Common myeloid progenitor, CD34-positive (primary cell): ENCODE measurements around the gene CDRT15L2.
"Not testable (repeated sequence)": the region's sequence is repeated elsewhere in the genome, so short reads cannot be mapped to it uniquely, and the experiment has no call there.

Experiments used
- CTCF ChIA-PET: fragments of 350-600 bp; sonication (Branson Sonifier 250); formaldehyde crosslinking; loops from one replicate; lab custom pipeline; 2021; ENCODE audit warnings: antibody characterized with exemption; lab: Charles Lee
- POLR2A ChIA-PET: fragments of 350-600 bp; sonication (Branson Sonifier 250); formaldehyde crosslinking; loops from one replicate; lab custom pipeline; 2021; ENCODE audit warnings: antibody characterized with exemption; lab: Charles Lee
- DNase-seq, 3 donors: peaks; one replicate each; pipeline versions ENCODE4 v3.0.0 to v3.0.0-alpha.2; 2013
- H3K27ac ChIP-seq, 2 experiments: 1 replicate in 1 of 2; 2 replicates in 1 of 2; pipeline ENCODE4 v1.7.0; 2013; ENCODE audit warnings: inconsistent platforms in 2 of 2, low read length in 2 of 2, mild to moderate bottlenecking in 2 of 2, low read depth in 1 of 2, moderate library complexity in 1 of 2; ENCODE audit not compliant: severe bottlenecking in 2 of 2, insufficient read depth in 1 of 2, poor library complexity in 1 of 2
- H3K27me3 ChIP-seq, 5 experiments: replicated peaks in 2 of 5; 1 replicate in 3 of 5; 2 replicates in 2 of 5; pipeline versions ENCODE4 v1.6.1 to v1.7.0; 2013; ENCODE audit warnings: low read length in 4 of 5, mild to moderate bottlenecking in 2 of 5, moderate library complexity in 2 of 5, inconsistent platforms in 1 of 5; ENCODE audit not compliant: insufficient read depth in 5 of 5, control insufficient read depth in 4 of 5
- H3K36me3 ChIP-seq, 4 experiments: 1 replicate in 2 of 4; 2 replicates in 2 of 4; pipeline versions ENCODE4 v1.6.1 to v1.7.0; 2013; ENCODE audit warnings: low read length in 3 of 4, control low read depth in 1 of 4, mild to moderate bottlenecking in 1 of 4; ENCODE audit not compliant: control insufficient read depth in 4 of 4, insufficient read depth in 4 of 4
- H3K4me1 ChIP-seq, 4 experiments: 1 replicate in 3 of 4; 2 replicates in 1 of 4; pipeline versions ENCODE4 v1.6.1 to v1.7.1; 2013; ENCODE audit warnings: low read length in 3 of 4, mild to moderate bottlenecking in 3 of 4, control low read depth in 1 of 4, inconsistent platforms in 1 of 4, moderate library complexity in 1 of 4; ENCODE audit not compliant: control insufficient read depth in 4 of 4, insufficient read depth in 4 of 4; ENCODE audit errors: control extremely low read depth in 1 of 4
- H3K4me3 ChIP-seq, 7 experiments: 1 replicate in 4 of 7; 2 replicates in 3 of 7; pipeline versions ENCODE4 v1.5.1 to v1.7.0; 2013; ENCODE audit warnings: mild to moderate bottlenecking in 7 of 7, low read length in 6 of 7, moderate library complexity in 6 of 7, inconsistent platforms in 2 of 7, low read depth in 2 of 7, control low read depth in 1 of 7; ENCODE audit not compliant: insufficient read depth in 4 of 7, control insufficient read depth in 1 of 7; ENCODE audit errors: extremely low read depth in 1 of 7
- H3K9me3 ChIP-seq, 5 experiments: 1 replicate in 4 of 5; 2 replicates in 1 of 5; pipeline versions ENCODE4 v1.6.1 to v1.7.1; 2013; ENCODE audit warnings: low read length in 4 of 5, mild to moderate bottlenecking in 2 of 5, inconsistent platforms in 1 of 5, low read depth in 1 of 5, moderate library complexity in 1 of 5; ENCODE audit not compliant: control insufficient read depth in 4 of 5, insufficient read depth in 2 of 5; ENCODE audit errors: control extremely low read depth in 1 of 5
- WGBS: methylation state at CpG from one replicate; pipeline ENCODE4 v1.1.5; 2013; ENCODE audit not compliant: insufficient coverage; 5-methylcytosine and 5-hydroxymethylcytosine counted together

CDRT15L2 gene

DNA sequence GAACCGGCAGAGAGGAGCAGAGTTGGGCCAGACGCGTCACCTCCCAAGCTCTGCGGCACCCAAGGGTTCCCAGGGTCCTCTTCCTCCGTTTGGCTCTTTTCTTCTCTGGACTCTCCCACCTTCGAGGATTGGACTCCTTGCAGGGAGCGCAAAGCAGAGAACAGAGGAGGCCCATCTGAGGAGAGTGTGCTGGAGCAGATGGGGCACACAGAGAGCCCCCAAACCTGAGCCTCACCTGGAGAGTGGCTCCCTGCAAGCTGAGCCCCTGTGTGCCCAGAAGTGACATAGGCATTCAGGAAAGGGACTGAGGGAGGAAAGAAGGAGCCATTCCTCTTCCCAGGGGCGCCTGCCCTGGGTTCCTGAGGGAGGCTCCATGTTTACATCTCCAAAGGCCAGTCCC lies 6.3 kb upstream of the CDRT15L2 start:
- DNase-seq, H3K4me3 ChIP-seq, H3K27me3 ChIP-seq, CTCF ChIA-PET, H3K36me3 ChIP-seq, POLR2A ChIA-PET, H3K4me1 ChIP-seq, H3K9me3 ChIP-seq, H3K27ac ChIP-seq: not testable (repeated sequence)
- WGBS = 96% methylated on average over 3 of the region's 8 CpGs

DNA sequence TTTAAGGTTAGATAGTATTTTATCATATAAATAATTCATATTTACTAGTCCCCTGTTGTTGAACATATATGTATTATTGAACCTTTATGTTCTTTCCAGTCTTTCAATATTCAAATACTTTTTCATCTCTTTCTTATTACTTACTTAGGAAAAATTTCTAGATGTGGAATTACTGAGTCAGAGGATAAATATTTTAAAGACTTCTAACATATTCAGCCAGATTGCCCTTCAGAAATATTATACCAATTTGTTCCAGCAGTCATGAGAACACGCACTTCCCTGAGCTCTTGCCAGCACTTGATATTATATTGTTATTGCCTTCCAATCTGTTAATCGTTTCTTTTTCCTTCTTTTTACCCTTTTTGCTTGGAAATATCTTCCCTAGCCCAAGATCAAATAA lies 4.5 kb upstream of the CDRT15L2 start:
- H3K27me3 ChIP-seq, POLR2A ChIA-PET, H3K9me3 ChIP-seq, H3K4me1 ChIP-seq, H3K27ac ChIP-seq, H3K36me3 ChIP-seq, CTCF ChIA-PET, H3K4me3 ChIP-seq, DNase-seq: not testable (repeated sequence)
- no CpG with 5 or more reads among the region's 2 CpGs for WGBS

DNA sequence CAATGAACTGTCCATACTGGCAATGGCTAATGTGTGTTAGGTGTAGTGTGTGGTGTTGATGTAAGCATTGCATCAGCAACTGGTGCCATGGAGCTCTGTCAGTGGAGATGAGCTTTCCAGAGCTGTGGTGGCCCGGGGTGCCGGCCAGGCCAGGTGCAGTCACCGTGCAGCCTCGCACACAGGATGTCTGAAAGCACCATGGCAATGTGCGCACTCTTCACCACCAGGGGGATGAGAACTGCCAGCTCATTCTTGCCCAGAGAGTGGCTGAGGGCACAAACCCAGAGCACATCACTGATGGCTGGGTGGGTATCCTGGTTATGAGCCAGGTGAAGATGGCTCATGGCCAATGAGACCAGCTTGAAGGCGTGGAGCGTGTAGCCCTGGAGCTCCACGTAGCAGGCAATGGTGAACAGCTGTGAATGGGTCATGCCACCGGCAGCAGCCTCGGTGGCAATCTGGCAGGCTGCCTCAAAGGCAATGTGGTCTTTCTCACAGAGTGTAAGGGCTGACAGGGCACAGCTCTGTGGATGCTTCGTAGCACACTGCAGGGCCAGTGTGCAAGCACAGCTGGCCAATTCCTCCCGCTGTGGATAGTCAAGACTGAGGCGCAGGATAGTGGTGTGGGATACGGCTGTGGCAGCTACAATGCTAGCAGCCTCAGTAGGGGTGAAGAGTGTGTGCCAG lies 4.5 kb downstream of the CDRT15L2 start:
- CTCF ChIA-PET, H3K9me3 ChIP-seq, POLR2A ChIA-PET: not testable (repeated sequence)

DNA sequence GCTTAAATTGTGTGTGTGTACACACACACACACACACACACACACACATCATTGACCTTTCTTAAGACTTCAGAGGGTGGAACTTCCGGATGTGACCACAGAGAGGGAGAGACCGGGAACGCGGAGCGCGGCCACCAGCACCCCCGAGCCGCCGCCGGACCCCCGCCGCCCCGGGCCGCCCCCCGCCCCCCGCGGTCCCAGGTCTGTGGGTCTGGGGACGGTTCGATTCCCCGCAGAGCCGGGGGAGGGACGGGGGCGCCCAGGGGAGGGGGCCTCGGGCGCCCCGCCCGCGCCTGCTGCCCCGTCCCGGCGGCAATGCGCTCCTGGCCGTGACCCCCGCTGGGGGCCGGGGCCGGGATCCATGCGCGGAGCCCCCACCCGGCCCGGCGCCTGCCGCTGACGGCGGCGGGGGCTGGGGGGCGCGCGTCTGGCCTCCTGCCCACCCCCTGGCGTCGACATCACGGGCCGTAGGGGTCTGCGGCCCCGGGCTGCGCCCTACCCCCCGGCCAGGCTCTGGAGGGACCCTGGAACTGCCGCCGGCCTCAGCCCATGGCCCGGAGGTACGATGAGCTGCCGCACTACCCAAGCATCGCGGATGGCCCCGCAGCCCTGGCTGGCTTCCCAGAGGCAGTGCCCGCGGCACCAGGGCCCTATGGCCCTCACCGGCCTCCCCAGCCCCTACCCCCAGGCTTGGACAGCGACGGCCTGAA lies 9.4 kb downstream of the CDRT15L2 start:
- POLR2A ChIA-PET, H3K36me3 ChIP-seq, H3K27me3 ChIP-seq, H3K4me1 ChIP-seq, H3K27ac ChIP-seq, H3K9me3 ChIP-seq, CTCF ChIA-PET: not testable (repeated sequence)
- H3K4me3 ChIP-seq = peak overlapping the region in 3 of 7 experiments; percentile 2 to 42 (median 11)
- peak; percentile 2 to 26 (median 13) for DNase-seq
- WGBS = 27% methylated on average over 22 of the region's 69 CpGs

More for the DNA sequence above, 4.5 kb downstream of the CDRT15L2 start:
- not testable (repeated sequence) for H3K4me3 ChIP-seq, H3K27me3 ChIP-seq, H3K27ac ChIP-seq, DNase-seq, H3K36me3 ChIP-seq, H3K4me1 ChIP-seq
- WGBS = 96% methylated on average over 4 of the region's 14 CpGs

DNA sequence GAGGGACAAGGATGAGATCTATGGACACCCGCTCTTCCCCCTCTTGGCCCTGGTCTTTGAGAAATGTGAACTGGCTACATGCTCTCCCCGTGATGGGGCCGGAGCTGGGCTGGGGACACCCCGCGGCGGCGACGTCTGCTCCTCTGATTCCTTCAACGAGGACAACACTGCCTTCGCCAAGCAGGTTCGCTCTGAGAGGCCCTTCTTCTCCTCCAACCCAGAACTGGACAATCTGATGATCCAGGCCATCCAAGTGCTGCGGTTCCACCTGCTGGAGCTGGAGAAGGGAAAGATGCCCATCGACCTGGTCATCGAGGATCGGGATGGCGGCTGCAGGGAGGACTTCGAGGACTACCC lies 9.9 kb downstream of the CDRT15L2 start:
- H3K9me3 ChIP-seq, DNase-seq, H3K36me3 ChIP-seq, H3K27ac ChIP-seq, POLR2A ChIA-PET, H3K27me3 ChIP-seq, H3K4me1 ChIP-seq, H3K4me3 ChIP-seq, CTCF ChIA-PET: not testable (repeated sequence)
- WGBS = 96% methylated on average over 5 of the region's 17 CpGs

DNA sequence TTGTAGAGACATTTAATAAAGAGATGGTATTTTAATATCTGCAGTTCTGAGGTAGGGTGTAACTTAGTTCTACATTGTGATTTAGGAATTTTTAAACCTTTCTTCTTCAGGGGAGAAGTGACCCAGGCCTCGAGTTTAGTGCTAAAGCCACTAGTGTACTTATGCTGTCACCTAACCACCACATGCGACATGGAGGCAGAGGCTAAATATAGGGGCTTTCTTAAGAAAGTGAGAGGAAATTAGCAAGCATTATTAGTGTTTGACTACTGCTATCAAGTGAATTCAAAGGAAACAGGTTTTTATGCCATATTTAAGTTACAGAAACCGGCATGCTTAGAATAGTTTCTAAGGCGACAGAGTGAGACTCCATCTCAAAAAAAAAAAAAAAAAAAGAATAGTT lies 11.5 kb downstream of the CDRT15L2 start:
- H3K27ac ChIP-seq, CTCF ChIA-PET, DNase-seq, H3K36me3 ChIP-seq, H3K4me1 ChIP-seq, POLR2A ChIA-PET, H3K27me3 ChIP-seq, H3K9me3 ChIP-seq, H3K4me3 ChIP-seq: not testable (repeated sequence)
- no CpG with 5 or more reads among the region's 4 CpGs for WGBS

DNA sequence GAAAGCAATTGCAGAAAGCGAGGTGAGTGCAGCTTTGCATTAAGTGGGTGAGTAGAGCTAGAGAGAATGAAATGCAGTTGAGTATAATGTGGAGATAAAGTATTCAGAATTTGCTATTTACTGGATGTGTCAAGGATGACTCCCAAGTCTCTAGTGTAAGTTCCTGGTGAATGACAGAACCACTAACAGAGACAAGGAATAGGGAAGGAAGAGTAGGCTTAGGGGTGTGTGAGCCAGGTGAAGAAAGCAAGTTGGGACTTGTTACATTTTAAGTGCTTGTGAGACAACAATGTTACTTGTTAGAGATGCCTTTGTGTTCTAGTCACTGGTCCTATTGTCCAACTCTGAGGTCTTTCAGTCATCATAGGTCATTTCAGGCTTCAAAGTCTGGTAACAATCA lies 26.0 kb downstream of the CDRT15L2 start:
- CTCF ChIA-PET, H3K4me3 ChIP-seq, H3K27ac ChIP-seq, DNase-seq, POLR2A ChIA-PET, H3K36me3 ChIP-seq, H3K9me3 ChIP-seq, H3K4me1 ChIP-seq, H3K27me3 ChIP-seq: not testable (repeated sequence)
- no CpG with 5 or more reads among the region's 1 CpG for WGBS
